Naive thymus-derived CD4-positive, alpha-beta T cell (primary cell): ENCODE measurements around the gene ACBD6. TPM values are rescaled to one million over a fixed set of nuclear protein-coding genes. Genes with fewer than 3 reads are reported as not detected.

Experiments
- ATAC-seq: fragments of 150-1000 bp; cut with Tn5 transposase; 2 replicates; pipeline ENCODE4 v1.10.0; 2021; ENCODE audit warnings: mild to moderate bottlenecking, moderate library complexity
- CTCF ChIA-PET: fragments of 350-600 bp; sonication (Branson Sonifier 250); formaldehyde crosslinking; loops from one replicate; lab custom pipeline; 2021; ENCODE audit warnings: antibody characterized with exemption; lab: Charles Lee
- POLR2A ChIA-PET: fragments of 350-600 bp; sonication (Branson Sonifier 250); formaldehyde crosslinking; loops from one replicate; lab custom pipeline; 2021; ENCODE audit warnings: antibody characterized with exemption, inconsistent platforms; lab: Charles Lee
- DNase-seq, 9 donors: peaks; one replicate each; pipeline versions ENCODE4 v3.0.0 to v3.0.0-alpha.2; 2020 to 2022; ENCODE audit warnings: mixed read lengths in 1 of 9
- H3K27ac ChIP-seq: one replicate; pipeline ENCODE4 v1.7.0; 2013; ENCODE audit warnings: mild to moderate bottlenecking, low read depth, low read length, moderate library complexity
- H3K27me3 ChIP-seq, 2 donors: one replicate each; pipeline ENCODE4 v1.7.0; 2013; ENCODE audit warnings: low read length in 2 of 2, mild to moderate bottlenecking in 2 of 2, moderate library complexity in 2 of 2; ENCODE audit not compliant: control insufficient read depth in 2 of 2, insufficient read depth in 2 of 2
- H3K36me3 ChIP-seq, 3 experiments: 1 replicate in 2 of 3; 2 replicates in 1 of 3; pipeline ENCODE4 v1.7.0; 2013; ENCODE audit warnings: low read length in 3 of 3, mild to moderate bottlenecking in 3 of 3, moderate library complexity in 1 of 3; ENCODE audit not compliant: insufficient read depth in 3 of 3, control insufficient read depth in 2 of 3
- H3K4me1 ChIP-seq, 2 donors: one replicate each; pipeline ENCODE4 v1.7.0; 2013; ENCODE audit warnings: low read length in 2 of 2, mild to moderate bottlenecking in 2 of 2, moderate library complexity in 1 of 2; ENCODE audit not compliant: control insufficient read depth in 2 of 2, insufficient read depth in 2 of 2
- H3K4me3 ChIP-seq: 2 replicates; pipeline ENCODE4 v1.7.0; 2013; ENCODE audit warnings: mild to moderate bottlenecking, low read length
- H3K9me3 ChIP-seq, 3 experiments: 1 replicate in 2 of 3; 2 replicates in 1 of 3; pipeline ENCODE4 v1.7.0; 2013; ENCODE audit warnings: low read length in 3 of 3; ENCODE audit not compliant: control insufficient read depth in 2 of 3
- H3K27ac Mint-ChIP-seq, 9 donors: one replicate each; pipeline ENCODE4 v1.8.0; 2020 to 2022; ENCODE audit warnings: mixed read lengths in 9 of 9, mild to moderate bottlenecking in 8 of 9, moderate library complexity in 5 of 9, inconsistent platforms in 2 of 9
- H3K27me3 Mint-ChIP-seq, 5 donors: one replicate each; pipeline ENCODE4 v1.8.0; 2021 to 2022; ENCODE audit warnings: mixed read lengths in 5 of 5, mild to moderate bottlenecking in 1 of 5
- H3K36me3 Mint-ChIP-seq, 5 donors: one replicate each; pipeline ENCODE4 v1.8.0; 2020 to 2022; ENCODE audit warnings: mixed read lengths in 5 of 5, mild to moderate bottlenecking in 3 of 5, inconsistent platforms in 1 of 5
- H3K4me1 Mint-ChIP-seq, 7 donors: one replicate each; pipeline ENCODE4 v1.8.0; 2020 to 2022; ENCODE audit warnings: mixed read lengths in 7 of 7, mild to moderate bottlenecking in 3 of 7, inconsistent platforms in 1 of 7
- H3K4me3 Mint-ChIP-seq, 10 donors: one replicate each; pipeline ENCODE4 v1.8.0; 2020 to 2022; ENCODE audit warnings: mild to moderate bottlenecking in 10 of 10, mixed read lengths in 10 of 10, moderate library complexity in 6 of 10, inconsistent platforms in 2 of 10
- H3K9me3 Mint-ChIP-seq, 11 donors: one replicate each; pipeline ENCODE4 v1.8.0; 2020 to 2022; ENCODE audit warnings: mixed read lengths in 11 of 11, mild to moderate bottlenecking in 4 of 11, inconsistent platforms in 1 of 11, moderate library complexity in 1 of 11
- intact Hi-C, 2 donors: fragments of 100-400 bp; cut with micrococcal nuclease; formaldehyde crosslinking; loops; one replicate each; pipeline ENCODE4 v1.15.1; 2023
- polyA plus RNA-seq, 2 donors: library from polyadenylated mRNA; unstranded; fragments of 300-500 nt; fragmentation: Illumina TruSeq; gene quantifications; one replicate each; pipeline ENCODE4 v1.2.3, GENCODE V29; 2021
- total RNA-seq, 6 experiments: library from RNA in 5 of 6; stranded (reverse) in 5 of 6; gene quantifications; 1 replicate in 5 of 6; 2 replicates in 1 of 6; pipeline ENCODE4 v1.2.3 and lab custom pipeline; 2021 to 2026

Gene ACBD6
- total and polyA plus RNA-seq, 7 experiments from 2014 or later, result 44.2 to 75.7 (median 47.3) TPM

DNA sequence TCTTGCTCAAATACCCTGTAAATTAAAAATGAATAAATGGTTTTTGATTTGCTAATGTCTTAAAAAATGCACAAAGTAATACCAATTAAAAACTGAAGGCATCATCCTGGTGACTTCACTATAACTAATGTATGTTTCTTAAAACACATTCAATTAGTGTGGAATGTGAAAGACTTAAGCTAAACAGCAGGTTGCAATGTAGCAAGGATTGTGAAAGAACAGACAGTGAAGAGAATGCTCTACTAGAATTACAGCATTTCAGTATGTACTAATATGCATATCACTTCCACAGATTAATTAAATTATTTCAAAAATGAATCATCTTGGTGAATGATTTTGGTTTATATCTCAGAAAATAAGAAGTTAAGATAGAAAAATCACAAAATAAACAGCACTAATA is 216.0 kb downstream of the ACBD6 start:
- no peak for ATAC-seq
- H3K27ac ChIP-seq, result no peak overlapping the region
- DNase-seq, result no peak
- H3K9me3 ChIP-seq, result no peaks in the 10 kb centered on the region
- Mint-ChIP-seq H3K4me1 (peaks cover 9 to 34% (median 27%) of the 10 kb centered on the region in 7 donors), H3K27me3 (no peaks in the 10 kb centered on the region), H3K9me3 (no peaks in the 10 kb centered on the region), H3K27ac (no peak overlapping the region), H3K4me3 (no peak overlapping the region), H3K36me3 (peaks cover 7 to 44% (median 21%) of the 10 kb centered on the region in 5 donors)
- no peak overlapping the region for H3K4me3 ChIP-seq
- H3K4me1 ChIP-seq, result no peaks in the 10 kb centered on the region
- intact Hi-C loops, result no loop called here
- ChIA-PET POLR2A (no interaction called here), CTCF (no interaction called here)
- no peaks in the 10 kb centered on the region for H3K27me3 ChIP-seq
- peaks cover 0 to 8% (median 0%) of the 10 kb centered on the region in 3 experiments for H3K36me3 ChIP-seq

DNA sequence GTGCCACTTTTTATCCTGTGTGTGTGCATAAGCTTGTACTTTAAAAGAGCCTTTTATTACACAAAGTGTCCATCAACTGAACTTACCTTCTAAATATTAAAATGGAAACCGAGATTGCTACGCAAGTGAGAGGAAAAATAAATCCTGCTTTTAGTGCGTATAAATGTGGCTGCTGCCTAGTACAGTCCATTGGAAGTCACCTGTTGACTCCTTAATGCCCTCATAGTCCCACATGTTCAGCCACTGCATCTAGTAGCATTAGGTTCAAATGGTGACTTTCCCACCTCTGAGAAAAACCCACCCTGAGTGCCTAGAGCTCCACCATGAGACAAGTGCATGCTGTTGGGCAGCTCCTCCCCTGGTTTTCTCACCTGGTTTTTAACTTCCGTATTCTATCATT is 219.3 kb downstream of the ACBD6 start:
- ChIA-PET CTCF (no interaction called here), POLR2A (interaction anchor here (1.2 kb wide), 1 partner anchor 10 kb away, joined by 3 read pairs; no protein-coding TSS in a partner anchor)
- H3K4me1 ChIP-seq, result no peaks in the 10 kb centered on the region
- Mint-ChIP-seq H3K4me1 (peaks cover 0 to 4% (median under 1%) of the 10 kb centered on the region in 7 donors), H3K27ac (peak overlapping the region in 1 of 9 donors; percentile 41), H3K9me3 (no peaks in the 10 kb centered on the region), H3K36me3 (peaks cover 0 to 58% (median 25%) of the 10 kb centered on the region in 5 donors), H3K27me3 (no peaks in the 10 kb centered on the region), H3K4me3 (no peak overlapping the region)
- no peak overlapping the region for H3K4me3 ChIP-seq
- peaks cover 0 to 15% (median 0%) of the 10 kb centered on the region in 3 experiments for H3K36me3 ChIP-seq
- no peak for ATAC-seq
- intact Hi-C loops, result no loop called here
- H3K27ac ChIP-seq, result no peak overlapping the region
- H3K9me3 ChIP-seq, result no peaks in the 10 kb centered on the region
- H3K27me3 ChIP-seq, result no peaks in the 10 kb centered on the region
- no peak for DNase-seq

DNA sequence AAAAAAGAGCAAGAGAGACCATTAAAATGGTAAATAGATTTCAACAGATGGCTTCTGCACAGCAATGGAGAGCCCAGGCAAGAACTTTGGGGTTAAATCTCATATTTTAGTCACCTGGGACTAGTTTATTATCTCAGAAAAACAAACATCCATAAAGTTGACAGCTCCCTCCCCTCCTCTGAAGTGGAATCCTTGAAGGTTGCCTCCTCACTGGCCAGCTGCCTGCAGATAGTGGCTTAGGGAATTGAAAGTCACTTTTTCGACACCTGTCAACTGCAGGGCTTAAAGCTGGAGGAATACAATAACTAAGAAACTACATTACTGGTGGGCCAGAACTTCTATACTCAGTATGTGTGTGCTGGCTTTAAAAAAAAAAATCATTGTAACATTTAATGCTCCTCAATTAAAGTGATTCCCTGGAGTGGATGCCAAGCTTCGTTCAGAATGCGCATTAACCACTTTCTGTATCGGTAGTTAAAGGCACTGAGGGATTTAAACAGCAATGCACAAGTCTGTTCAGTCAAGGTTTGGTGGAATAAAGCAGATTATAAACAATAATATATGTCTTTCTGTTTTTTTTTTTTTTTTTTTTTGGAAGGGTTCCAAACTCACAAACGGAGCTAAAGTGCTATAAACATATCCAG is 219.9 kb downstream of the ACBD6 start:
- Mint-ChIP-seq H3K4me1 (peaks cover 0 to 3% (median 0%) of the 10 kb centered on the region in 7 donors), H3K27me3 (no peaks in the 10 kb centered on the region), H3K36me3 (peaks cover 3 to 58% (median 25%) of the 10 kb centered on the region in 5 donors), H3K4me3 (no peak overlapping the region), H3K27ac (peak overlapping the region in 3 of 9 donors; percentile 3 to 64 (median 63)), H3K9me3 (no peaks in the 10 kb centered on the region)
- Histone ChIP-seq H3K9me3 (no peaks in the 10 kb centered on the region), H3K4me1 (no peaks in the 10 kb centered on the region), H3K36me3 (peaks cover 0 to 11% (median 0%) of the 10 kb centered on the region in 3 experiments), H3K27me3 (no peaks in the 10 kb centered on the region), H3K27ac (no peak overlapping the region), H3K4me3 (no peak overlapping the region)
- intact Hi-C loops, result no loop called here
- ATAC-seq, result no peak
- ChIA-PET CTCF (no interaction called here), POLR2A (no interaction called here)
- no peak for DNase-seq

- H3K27ac ChIP-seq, result no peak overlapping the region
Measured at GRCh38 chr1:180281490-180281889, 220.9 kb downstream of the ACBD6 start.

GRCh38 chr1:180280617-180281016 is 221.8 kb downstream of the ACBD6 start:
- ATAC-seq (no peak), DNase-seq (no peak)
- no peaks in the 10 kb centered on the region for H3K27me3 Mint-ChIP-seq
- Histone ChIP-seq H3K4me1 (no peaks in the 10 kb centered on the region), H3K27me3 (no peaks in the 10 kb centered on the region), H3K4me3 (no peak overlapping the region), H3K27ac (no peak overlapping the region), H3K9me3 (no peaks in the 10 kb centered on the region), H3K36me3 (peaks cover 0 to 15% (median 0%) of the 10 kb centered on the region in 3 experiments)
- ChIA-PET POLR2A (interaction anchor here (1.0 kb wide), 1 partner anchor 69 kb away, joined by 3 read pairs; no protein-coding TSS in a partner anchor), CTCF (no interaction called here)
- intact Hi-C loops, result no loop called here
- peak overlapping the region in 1 of 9 donors; percentile 49 for H3K27ac Mint-ChIP-seq
- H3K9me3 Mint-ChIP-seq, result no peaks in the 10 kb centered on the region
- H3K4me1 Mint-ChIP-seq, result peaks cover 0 to 3% (median 0%) of the 10 kb centered on the region in 7 donors
- peaks cover 3 to 75% (median 34%) of the 10 kb centered on the region in 5 donors for H3K36me3 Mint-ChIP-seq
- no peak overlapping the region for H3K4me3 Mint-ChIP-seq

More at GRCh38 chr1:180281490-180281889, 220.9 kb downstream of the ACBD6 start:
- no peak overlapping the region for H3K27ac Mint-ChIP-seq
- H3K9me3 ChIP-seq, result no peaks in the 10 kb centered on the region
- H3K36me3 Mint-ChIP-seq, result peaks cover 3 to 67% (median 31%) of the 10 kb centered on the region in 5 donors
- H3K4me3 Mint-ChIP-seq, result no peak overlapping the region
- H3K9me3 Mint-ChIP-seq, result no peaks in the 10 kb centered on the region
- no peaks in the 10 kb centered on the region for H3K27me3 Mint-ChIP-seq
- POLR2A ChIA-PET, result no interaction called here
- CTCF ChIA-PET, result no interaction called here
- peaks cover 0 to 11% (median 0%) of the 10 kb centered on the region in 3 experiments for H3K36me3 ChIP-seq
- no peaks in the 10 kb centered on the region for H3K27me3 ChIP-seq
- intact Hi-C loops, result no loop called here
- no peaks in the 10 kb centered on the region for H3K4me1 ChIP-seq
- no peak overlapping the region for H3K4me3 ChIP-seq
- ATAC-seq (no peak), DNase-seq (no peak)
- H3K4me1 Mint-ChIP-seq, result peaks cover 0 to 3% (median 0%) of the 10 kb centered on the region in 7 donors

- H3K27ac ChIP-seq, result no peak overlapping the region
- H3K36me3 Mint-ChIP-seq, result peaks cover under 1 to 77% (median 38%) of the 10 kb centered on the region in 5 donors
- no peak overlapping the region for H3K27ac Mint-ChIP-seq
- intact Hi-C loops, result no loop called here
- no peak overlapping the region for H3K4me3 ChIP-seq
- no peak overlapping the region for H3K4me3 Mint-ChIP-seq
- ChIA-PET POLR2A (no interaction called here), CTCF (no interaction called here)
- H3K27me3 ChIP-seq, result no peaks in the 10 kb centered on the region
- no peaks in the 10 kb centered on the region for H3K9me3 ChIP-seq
- DNase-seq, result no peak
- ATAC-seq, result no peak
- H3K9me3 Mint-ChIP-seq, result no peaks in the 10 kb centered on the region
- H3K27me3 Mint-ChIP-seq, result no peaks in the 10 kb centered on the region
- H3K4me1 Mint-ChIP-seq, result peaks cover 0 to 3% (median 0%) of the 10 kb centered on the region in 7 donors
- H3K36me3 ChIP-seq, result peaks cover 0 to 25% (median 0%) of the 10 kb centered on the region in 3 experiments
- H3K4me1 ChIP-seq, result no peaks in the 10 kb centered on the region
Measured at GRCh38 chr1:180279651-180280050, 222.7 kb downstream of the ACBD6 start.
